Gastroesophageal sphincter (tissue), 4 donors: ENCODE data around the gene ANKRD23. TPM values are rescaled to one million over a fixed set of nuclear protein-coding genes. Genes with fewer than 3 reads are reported as not detected.

ENCODE experiments used
- ATAC-seq: fragments of 150-250 bp; one replicate; pipeline ENCODE4 v1.9.1; 2016; ENCODE audit warnings: mild to moderate bottlenecking, moderate library complexity
- H3K27ac ChIP-seq, 4 donors: fragments of 200-600 bp; sonication (generic) in 3 of 4; 1 replicate in 3 of 4; 2 replicates in 1 of 4; pipeline ENCODE4 v1.5.1; 2016 to 2019
- H3K27me3 ChIP-seq: fragments of 200-600 bp; sonication (generic); one replicate; pipeline ENCODE4 v1.5.1; 2019
- H3K36me3 ChIP-seq, 2 donors: fragments of 200-600 bp; sonication (generic); one replicate each; pipeline ENCODE4 v1.5.1; 2019; ENCODE audit warnings: control low read depth in 1 of 2
- H3K4me1 ChIP-seq, 3 donors: fragments of 200-600 bp; sonication (generic); 1 replicate in 2 of 3; 2 replicates in 1 of 3; pipeline ENCODE4 v1.5.1; 2016 to 2019; ENCODE audit warnings: control low read depth in 2 of 3
- H3K4me3 ChIP-seq, 2 donors: fragments of 200-600 bp; sonication (generic); one replicate each; pipeline ENCODE4 v1.5.1; 2019; ENCODE audit warnings: mild to moderate bottlenecking in 1 of 2, moderate library complexity in 1 of 2
- H3K9me3 ChIP-seq, 3 donors: fragments of 200-600 bp; sonication (generic); one replicate each; pipeline ENCODE4 v1.5.1; 2017 to 2019; ENCODE audit warnings: control low read depth in 2 of 3
- EP300 ChIP-seq: sonication (generic); formaldehyde crosslinking; IDR thresholded peaks from one replicate; pipeline ENCODE4 v1.6.1; 2017; ENCODE audit warnings: antibody characterized with exemption, mild to moderate bottlenecking
- POLR2A ChIP-seq, 2 donors: fragments of 450-650 bp; IDR thresholded peaks; one replicate each; pipeline ENCODE4 v1.6.1; 2017; ENCODE audit warnings: antibody characterized with exemption in 2 of 2, mild to moderate bottlenecking in 2 of 2, moderate library complexity in 1 of 2
- POLR2AphosphoS5 ChIP-seq: sonication (generic); formaldehyde crosslinking; IDR thresholded peaks from one replicate; pipeline ENCODE4 v1.6.1; 2017; ENCODE audit warnings: antibody characterized with exemption
- WGBS, 2 donors: methylation state at CpG; one replicate each; pipeline ENCODE4 v1.1.5; 2018; ENCODE audit warnings: low coverage in 1 of 2; 5-methylcytosine and 5-hydroxymethylcytosine counted together
- total RNA-seq, 4 donors: library from RNA; depleted of rRNA; stranded (reverse); fragments of >200 nt; gene quantifications; one replicate each; pipeline ENCODE4 v1.1.0, GENCODE V29; 2016
- TF ChIP-seq, protein P1 (sequence below), 4 experiments: fragments of 200-600 bp in 2 of 4; fragments of 450-650 bp in 2 of 4; sonication (generic) in 1 of 4; IDR thresholded peaks; one replicate each; pipeline ENCODE4 v1.5.1; 2017 to 2019; ENCODE audit warnings: antibody characterized with exemption in 4 of 4, mild to moderate bottlenecking in 2 of 4, moderate library complexity in 2 of 4

Gene ANKRD23
- total RNA-seq, 4 donors from 2014 or later, result 1.2 to 4.9 (median 3.1) TPM

DNA sequence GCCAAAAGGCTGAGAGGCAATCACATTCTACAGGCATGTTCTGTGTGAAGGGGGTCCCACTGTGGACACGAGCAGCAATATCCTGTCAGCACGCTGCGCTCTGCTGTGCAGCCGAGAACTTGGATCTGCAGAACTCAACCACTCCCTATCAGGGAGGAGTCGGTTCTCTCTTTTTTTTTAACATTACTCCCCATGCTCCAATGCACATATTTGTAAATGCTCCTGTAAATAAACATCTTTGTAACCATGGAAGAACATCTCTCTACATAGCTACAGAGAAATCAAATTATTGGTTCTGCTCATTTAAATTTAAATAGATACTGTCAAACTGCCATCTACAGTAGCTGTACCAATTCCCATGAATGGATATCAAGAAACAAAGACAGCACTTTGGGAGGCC is 3.0 kb upstream of the ANKRD23 start:
- Histone ChIP-seq H3K27ac (no peak overlapping the region), H3K4me1 (peaks cover 0 to 24% (median 0%) of the 10 kb centered on the region in 3 donors), H3K27me3 (no peaks in the 10 kb centered on the region), H3K9me3 (no peaks in the 10 kb centered on the region), H3K36me3 (peaks cover 0 to 63% of the 10 kb centered on the region in 2 donors), H3K4me3 (no peak overlapping the region)
- TF ChIP-seq POLR2AphosphoS5, result no peak
- TF ChIP-seq POLR2A (IDR thresholded peaks at IDR 0.05), result no peak
- TF ChIP-seq EP300, result no peak
- TF ChIP-seq, protein P1, sequence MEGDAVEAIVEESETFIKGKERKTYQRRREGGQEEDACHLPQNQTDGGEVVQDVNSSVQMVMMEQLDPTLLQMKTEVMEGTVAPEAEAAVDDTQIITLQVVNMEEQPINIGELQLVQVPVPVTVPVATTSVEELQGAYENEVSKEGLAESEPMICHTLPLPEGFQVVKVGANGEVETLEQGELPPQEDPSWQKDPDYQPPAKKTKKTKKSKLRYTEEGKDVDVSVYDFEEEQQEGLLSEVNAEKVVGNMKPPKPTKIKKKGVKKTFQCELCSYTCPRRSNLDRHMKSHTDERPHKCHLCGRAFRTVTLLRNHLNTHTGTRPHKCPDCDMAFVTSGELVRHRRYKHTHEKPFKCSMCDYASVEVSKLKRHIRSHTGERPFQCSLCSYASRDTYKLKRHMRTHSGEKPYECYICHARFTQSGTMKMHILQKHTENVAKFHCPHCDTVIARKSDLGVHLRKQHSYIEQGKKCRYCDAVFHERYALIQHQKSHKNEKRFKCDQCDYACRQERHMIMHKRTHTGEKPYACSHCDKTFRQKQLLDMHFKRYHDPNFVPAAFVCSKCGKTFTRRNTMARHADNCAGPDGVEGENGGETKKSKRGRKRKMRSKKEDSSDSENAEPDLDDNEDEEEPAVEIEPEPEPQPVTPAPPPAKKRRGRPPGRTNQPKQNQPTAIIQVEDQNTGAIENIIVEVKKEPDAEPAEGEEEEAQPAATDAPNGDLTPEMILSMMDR (IDR thresholded peaks at IDR 0.05), result no peak
- WGBS, 2 donors, result 74 to 90% methylated on average over 5 of the region's 5 CpGs
- no peak for ATAC-seq

DNA sequence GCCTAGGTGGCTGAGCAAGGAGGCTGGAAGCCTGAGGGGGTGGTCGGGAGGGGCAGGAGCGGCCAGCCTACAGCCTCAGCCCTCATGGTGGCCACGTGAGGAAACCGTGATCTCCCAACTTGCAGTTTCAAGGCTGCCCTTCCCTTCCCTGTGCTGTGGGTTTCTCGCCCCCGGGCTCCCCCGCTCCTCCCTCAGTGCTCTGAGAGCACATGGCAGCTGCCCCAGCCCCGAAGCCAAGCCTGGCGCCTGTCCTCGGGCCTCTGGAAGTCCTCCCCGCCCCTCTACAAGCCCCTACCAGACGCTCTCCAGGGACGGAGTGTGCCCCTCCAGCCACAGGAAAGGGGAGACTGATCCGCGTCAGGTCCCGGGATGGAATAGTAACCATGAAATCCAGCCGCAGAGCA is 586 bp upstream of the ANKRD23 start:
- ATAC-seq, result no peak
- Histone ChIP-seq H3K27me3 (no peaks in the 10 kb centered on the region), H3K27ac (no peak overlapping the region), H3K9me3 (no peaks in the 10 kb centered on the region), H3K4me3 (no peak overlapping the region), H3K36me3 (peaks cover 0 to 57% of the 10 kb centered on the region in 2 donors), H3K4me1 (peaks cover 0 to 29% (median 0%) of the 10 kb centered on the region in 3 donors)
- TF ChIP-seq EP300, result no peak
- TF ChIP-seq POLR2AphosphoS5, result no peak
- TF ChIP-seq, protein P1 (IDR thresholded peaks at IDR 0.05), result no peak
- no peak for TF ChIP-seq POLR2A (IDR thresholded peaks at IDR 0.05)
- no CpG with 5 or more reads among the region's 17 CpGs for WGBS, 2 donors

DNA sequence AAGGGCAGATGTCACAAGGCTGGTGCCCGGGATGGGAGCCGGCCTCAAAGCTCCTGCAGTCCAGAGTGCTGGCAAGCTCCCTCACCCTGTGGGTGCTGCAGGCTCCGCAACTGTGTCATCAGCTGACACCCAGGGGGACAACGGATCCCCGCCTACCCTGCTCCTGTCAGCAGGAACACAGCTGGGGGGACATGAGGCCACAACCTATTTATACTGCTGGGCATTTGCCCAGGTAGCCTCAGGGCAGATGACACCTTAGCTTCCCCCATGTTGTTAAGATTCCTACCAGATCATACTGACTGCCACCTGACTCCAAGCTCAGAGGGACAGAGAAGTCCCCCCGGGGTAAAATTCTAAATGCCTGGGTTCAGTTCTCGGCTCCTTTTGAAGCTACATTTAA is 1.2 kb downstream of the ANKRD23 start:
- TF ChIP-seq EP300 (no peak), POLR2AphosphoS5 (no peak), POLR2A (IDR thresholded peaks at IDR 0.05) (no peak)
- TF ChIP-seq, protein P1 (IDR thresholded peaks at IDR 0.05), result no peak
- Histone ChIP-seq H3K36me3 (peaks cover 0 to 54% of the 10 kb centered on the region in 2 donors), H3K4me3 (no peak overlapping the region), H3K27me3 (no peaks in the 10 kb centered on the region), H3K9me3 (no peaks in the 10 kb centered on the region), H3K4me1 (peaks cover 0 to 35% (median 0%) of the 10 kb centered on the region in 3 donors), H3K27ac (no peak overlapping the region)
- 80 to 100% methylated on average over 1 of the region's 7 CpGs for WGBS, 2 donors
- ATAC-seq, result no peak

DNA sequence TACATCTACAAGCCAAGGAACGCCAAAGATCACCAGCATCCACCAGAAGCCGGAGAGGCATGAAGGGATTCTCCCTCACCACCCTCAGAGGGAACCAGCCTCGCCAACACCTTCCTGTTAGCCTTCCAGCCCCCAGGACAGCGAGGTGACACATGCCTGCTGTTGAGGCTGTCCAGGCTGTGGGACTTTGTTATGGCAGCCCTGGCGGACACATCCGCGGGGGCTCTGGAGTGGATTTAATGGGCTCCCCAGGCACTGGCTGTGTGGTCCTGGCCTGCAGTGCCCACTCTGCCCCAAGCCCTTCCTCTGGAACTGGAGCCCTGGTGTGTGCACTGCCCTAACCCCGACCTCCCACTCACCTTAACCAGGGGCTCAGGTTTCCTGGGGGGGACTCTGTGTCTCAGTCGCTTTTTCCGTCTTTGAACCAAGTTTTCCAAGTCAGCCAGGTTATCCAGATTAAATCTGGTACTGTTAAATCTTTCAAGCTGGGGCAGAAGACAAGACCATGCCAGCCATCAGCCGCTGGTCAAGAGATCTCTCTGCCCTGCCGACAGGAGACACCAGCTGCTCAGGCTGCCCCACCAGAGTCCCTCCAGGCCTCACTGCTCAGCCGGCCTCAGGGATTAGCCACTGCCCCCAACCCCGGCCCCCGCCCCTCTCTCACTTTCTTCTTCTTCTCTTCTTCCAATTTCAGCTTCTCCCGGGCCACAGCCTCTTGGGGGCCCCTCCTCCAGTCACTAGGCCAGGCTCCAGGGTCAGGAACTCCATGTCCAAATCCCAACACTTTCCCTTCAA is 1.9 kb downstream of the ANKRD23 start:
- no peak overlapping the region for H3K27ac ChIP-seq
- no peak for ATAC-seq
- H3K27me3 ChIP-seq, result no peaks in the 10 kb centered on the region

More for the DNA sequence above, 1.9 kb downstream of the ANKRD23 start:
- TF ChIP-seq POLR2AphosphoS5 (no peak), EP300 (no peak), POLR2A (IDR thresholded peaks at IDR 0.05) (no peak)
- TF ChIP-seq, protein P1 (IDR thresholded peaks at IDR 0.05), result no peak
- peaks cover 0 to 35% (median 0%) of the 10 kb centered on the region in 3 donors for H3K4me1 ChIP-seq
- 58 to 73% methylated on average over 4 to 6 of the region's 16 CpGs for WGBS, 2 donors
- peaks cover 0 to 54% of the 10 kb centered on the region in 2 donors for H3K36me3 ChIP-seq
- no peaks in the 10 kb centered on the region for H3K9me3 ChIP-seq
- no peak overlapping the region for H3K4me3 ChIP-seq
